ENCODE results near the gene PXDN.
"Not testable (repeated sequence)": the region's sequence is repeated elsewhere in the genome, so short reads cannot be mapped to it uniquely, and the experiment has no call there.

Gene PXDN

GRCh38 chr2:1679488-1680039 lies 64.8 kb downstream of the PXDN start:
- not testable (repeated sequence) for H3K4me3 Mint-ChIP-seq; H3K36me3 Mint-ChIP-seq; ATAC-seq (ENCODE audit: low read depth); H3K27ac Mint-ChIP-seq; DNase-seq (ENCODE audit: low spot score in 2 of 2); H3K27me3 Mint-ChIP-seq; H3K4me1 Mint-ChIP-seq; H3K9me3 Mint-ChIP-seq

- not testable (repeated sequence) for H3K36me3 Mint-ChIP-seq; H3K4me3 Mint-ChIP-seq; H3K27me3 Mint-ChIP-seq; H3K4me1 Mint-ChIP-seq; H3K9me3 Mint-ChIP-seq; ATAC-seq (ENCODE audit: low read depth); H3K27ac Mint-ChIP-seq; DNase-seq (ENCODE audit: low spot score in 2 of 2)
These were observed 65.2 kb downstream of the PXDN start for GRCh38 chr2:1679065-1679464.

- no peaks in the 10 kb centered on the region for H3K4me1 Mint-ChIP-seq
- ATAC-seq (ENCODE audit: low read depth) (no peak), DNase-seq (ENCODE audit: low spot score in 2 of 2) (no peak)
- H3K27ac Mint-ChIP-seq: no peak overlapping the region
- no peaks in the 10 kb centered on the region for H3K27me3 Mint-ChIP-seq
- no peaks in the 10 kb centered on the region for H3K9me3 Mint-ChIP-seq
- H3K4me3 Mint-ChIP-seq: no peak overlapping the region
- no peaks in the 10 kb centered on the region for H3K36me3 Mint-ChIP-seq
These were observed 65.7 kb downstream of the PXDN start for GRCh38 chr2:1678609-1679008.

- no peak overlapping the region for H3K4me3 Mint-ChIP-seq
- no peaks in the 10 kb centered on the region for H3K36me3 Mint-ChIP-seq
- no peaks in the 10 kb centered on the region for H3K27me3 Mint-ChIP-seq
- no peaks in the 10 kb centered on the region for H3K9me3 Mint-ChIP-seq
- ATAC-seq (ENCODE audit: low read depth) (no peak), DNase-seq (ENCODE audit: low spot score in 2 of 2) (no peak)
- H3K27ac Mint-ChIP-seq: no peak overlapping the region
- H3K4me1 Mint-ChIP-seq: no peaks in the 10 kb centered on the region
These were observed 66.5 kb downstream of the PXDN start for GRCh38 chr2:1677821-1678165.

GRCh38 chr2:1676913-1677820 lies 67.1 kb downstream of the PXDN start:
- no peaks in the 10 kb centered on the region for H3K4me1 Mint-ChIP-seq
- H3K4me3 Mint-ChIP-seq: no peak overlapping the region
- H3K36me3 Mint-ChIP-seq: no peaks in the 10 kb centered on the region
- DNase-seq (ENCODE audit: low spot score in 2 of 2) (no peak), ATAC-seq (ENCODE audit: low read depth) (no peak)
- H3K27ac Mint-ChIP-seq: no peak overlapping the region
- no peaks in the 10 kb centered on the region for H3K27me3 Mint-ChIP-seq
- no peaks in the 10 kb centered on the region for H3K9me3 Mint-ChIP-seq

GRCh38 chr2:1676091-1676912 lies 68.0 kb downstream of the PXDN start:
- Mint-ChIP-seq H3K9me3 (no peaks in the 10 kb centered on the region), H3K27ac (no peak overlapping the region), H3K4me1 (no peaks in the 10 kb centered on the region), H3K27me3 (no peaks in the 10 kb centered on the region), H3K36me3 (no peaks in the 10 kb centered on the region), H3K4me3 (no peak overlapping the region)
- DNase-seq (ENCODE audit: low spot score in 2 of 2): no peak
- no peak for ATAC-seq (ENCODE audit: low read depth)

- Mint-ChIP-seq H3K27ac (no peak overlapping the region), H3K4me1 (no peaks in the 10 kb centered on the region), H3K36me3 (no peaks in the 10 kb centered on the region), H3K27me3 (no peaks in the 10 kb centered on the region), H3K4me3 (no peak overlapping the region), H3K9me3 (no peaks in the 10 kb centered on the region)
- ATAC-seq (ENCODE audit: low read depth): no peak
- DNase-seq (ENCODE audit: low spot score in 2 of 2): no peak
These were observed 68.7 kb downstream of the PXDN start for GRCh38 chr2:1675633-1676032.

GRCh38 chr2:1674766-1675397 lies 69.4 kb downstream of the PXDN start:
- no peak for DNase-seq (ENCODE audit: low spot score in 2 of 2)
- Mint-ChIP-seq H3K4me3 (no peak overlapping the region), H3K36me3 (no peaks in the 10 kb centered on the region), H3K27ac (no peak overlapping the region), H3K4me1 (no peaks in the 10 kb centered on the region), H3K9me3 (no peaks in the 10 kb centered on the region), H3K27me3 (no peaks in the 10 kb centered on the region)
- no peak for ATAC-seq (ENCODE audit: low read depth)

GRCh38 chr2:1674276-1674675 lies 70.0 kb downstream of the PXDN start:
- no peaks in the 10 kb centered on the region for H3K27me3 Mint-ChIP-seq
- no peak for DNase-seq (ENCODE audit: low spot score in 2 of 2)
- no peaks in the 10 kb centered on the region for H3K36me3 Mint-ChIP-seq
- no peaks in the 10 kb centered on the region for H3K9me3 Mint-ChIP-seq
- H3K4me1 Mint-ChIP-seq: no peaks in the 10 kb centered on the region
- ATAC-seq (ENCODE audit: low read depth): no peak
- no peak overlapping the region for H3K27ac Mint-ChIP-seq
- no peak overlapping the region for H3K4me3 Mint-ChIP-seq

- Mint-ChIP-seq H3K4me3 (no peak overlapping the region), H3K9me3 (no peaks in the 10 kb centered on the region), H3K36me3 (no peaks in the 10 kb centered on the region), H3K27me3 (no peaks in the 10 kb centered on the region), H3K27ac (no peak overlapping the region), H3K4me1 (no peaks in the 10 kb centered on the region)
- DNase-seq (ENCODE audit: low spot score in 2 of 2) (no peak), ATAC-seq (ENCODE audit: low read depth) (no peak)
These were observed 71.0 kb downstream of the PXDN start for GRCh38 chr2:1673160-1673944.

- Mint-ChIP-seq H3K27ac (no peak overlapping the region), H3K27me3 (no peaks in the 10 kb centered on the region), H3K9me3 (no peaks in the 10 kb centered on the region), H3K4me1 (no peaks in the 10 kb centered on the region), H3K4me3 (no peak overlapping the region), H3K36me3 (no peaks in the 10 kb centered on the region)
- no peak for DNase-seq (ENCODE audit: low spot score in 2 of 2)
- ATAC-seq (ENCODE audit: low read depth): no peak
These were observed 71.6 kb downstream of the PXDN start for GRCh38 chr2:1672738-1673137.

- Mint-ChIP-seq H3K27ac (no peak overlapping the region), H3K4me3 (no peak overlapping the region), H3K9me3 (no peaks in the 10 kb centered on the region), H3K27me3 (no peaks in the 10 kb centered on the region), H3K4me1 (no peaks in the 10 kb centered on the region), H3K36me3 (no peaks in the 10 kb centered on the region)
- DNase-seq (ENCODE audit: low spot score in 2 of 2) (no peak), ATAC-seq (ENCODE audit: low read depth) (no peak)
These were observed 72.4 kb downstream of the PXDN start for GRCh38 chr2:1671916-1672315.

GRCh38 chr2:1670636-1671035 lies 73.7 kb downstream of the PXDN start:
- no peak for DNase-seq (ENCODE audit: low spot score in 2 of 2)
- Mint-ChIP-seq H3K27me3 (no peaks in the 10 kb centered on the region), H3K27ac (no peak overlapping the region), H3K4me1 (no peaks in the 10 kb centered on the region), H3K9me3 (no peaks in the 10 kb centered on the region), H3K36me3 (no peaks in the 10 kb centered on the region), H3K4me3 (no peak overlapping the region)
- ATAC-seq (ENCODE audit: low read depth): no peak
